DMS79 (cell line): ENCODE measurements around the gene USP7.
A peak's percentile ranks its signal among the peaks of the same experiment; 100 is the strongest.
"Not testable (repeated sequence)": the region's sequence is repeated elsewhere in the genome, so short reads cannot be mapped to it uniquely, and the experiment has no call there.

Source experiments
- DNase-seq: peaks from one replicate; lab custom pipeline; 2025; lab: John Stamatoyannopoulos, UW

Gene USP7

DNA sequence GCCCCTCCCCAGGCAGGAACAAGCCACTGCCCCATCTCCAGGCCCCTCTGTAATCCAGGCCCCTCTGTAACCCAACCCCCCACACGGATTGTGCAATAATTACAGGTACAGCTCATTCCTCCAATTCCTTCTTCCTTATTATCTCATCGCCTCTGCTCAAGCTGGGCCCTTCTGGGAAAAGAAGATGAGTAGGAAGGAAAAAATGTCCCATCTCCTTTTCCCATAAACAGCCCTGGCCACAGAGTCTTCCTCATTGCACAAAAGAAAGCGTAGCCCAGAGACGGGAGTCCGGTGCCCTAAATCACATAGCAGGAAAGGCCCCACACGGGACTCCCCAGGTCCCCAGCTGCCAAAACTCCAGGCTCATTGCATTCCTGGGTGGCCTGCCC lies 85.2 kb downstream of the USP7 start:
- no peak for DNase-seq

DNA sequence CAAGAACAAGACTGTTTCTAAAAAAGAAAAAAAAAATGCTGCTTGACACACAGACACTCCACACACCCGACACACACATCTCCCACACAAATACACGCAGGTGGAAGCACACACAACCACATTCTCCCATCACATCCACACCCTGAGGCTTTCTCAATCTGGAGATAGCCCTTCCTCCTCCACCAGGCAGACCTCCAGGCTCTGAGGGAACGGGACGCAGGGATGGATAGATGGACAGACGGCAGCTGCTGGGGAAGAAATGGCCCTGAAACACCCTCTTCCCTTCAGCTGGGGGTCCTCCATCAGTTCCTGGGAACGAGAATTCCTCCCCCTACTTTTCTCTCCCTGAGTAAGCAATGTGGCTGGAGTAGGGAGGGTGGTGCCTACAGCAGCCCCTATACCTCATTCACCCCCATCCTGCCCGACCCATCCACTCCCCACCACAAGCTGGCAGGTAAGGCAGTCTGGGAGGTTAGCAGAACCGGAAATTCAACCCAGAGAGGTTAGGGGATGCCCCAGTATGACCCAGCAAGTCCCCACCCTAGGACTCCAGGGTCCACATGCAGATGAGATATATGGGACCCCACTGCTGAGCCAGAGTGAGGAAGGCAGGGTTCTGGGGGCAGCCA lies 85.7 kb downstream of the USP7 start:
- no peak for DNase-seq

DNA sequence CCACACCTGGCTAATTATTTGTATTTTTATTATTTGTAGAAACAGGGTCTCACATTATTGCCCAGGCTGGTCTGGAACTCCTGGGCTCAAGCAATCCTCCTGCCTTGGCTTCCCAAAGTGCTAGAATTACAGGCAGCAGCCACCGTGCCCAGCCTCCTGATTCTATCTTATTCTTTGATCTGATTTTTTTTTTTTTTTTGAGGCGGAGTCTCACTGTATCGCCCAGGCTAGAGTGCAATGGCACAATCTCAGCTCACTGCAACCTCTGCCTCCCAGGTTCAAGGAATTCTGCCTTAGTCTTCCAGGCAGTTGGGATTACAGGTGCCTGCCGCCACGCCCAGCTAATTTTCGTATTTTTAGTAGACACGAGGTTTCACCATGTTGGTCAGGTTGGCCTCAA lies 88.4 kb downstream of the USP7 start:
- not testable (repeated sequence) for DNase-seq

DNA sequence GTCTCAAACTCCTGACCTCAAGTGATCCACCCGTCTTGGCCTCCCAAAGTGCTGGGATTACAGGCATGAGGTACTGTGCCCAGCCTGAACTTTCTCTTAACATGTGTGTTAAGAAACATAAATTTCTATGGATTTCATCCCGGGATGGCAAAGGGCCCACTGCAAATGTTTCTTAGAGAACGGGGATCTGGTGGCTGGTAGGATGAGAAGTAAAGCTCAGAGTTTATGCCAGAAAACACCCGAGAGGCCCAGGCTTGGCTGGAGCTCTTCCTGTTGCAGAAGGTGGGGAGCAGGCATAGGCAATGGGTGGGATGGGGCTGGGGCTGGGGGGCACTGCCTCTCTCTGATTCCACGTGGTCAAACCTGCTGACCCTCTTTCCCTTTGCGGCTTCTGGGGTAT lies 89.3 kb downstream of the USP7 start:
- DNase-seq, result no peak

DNA sequence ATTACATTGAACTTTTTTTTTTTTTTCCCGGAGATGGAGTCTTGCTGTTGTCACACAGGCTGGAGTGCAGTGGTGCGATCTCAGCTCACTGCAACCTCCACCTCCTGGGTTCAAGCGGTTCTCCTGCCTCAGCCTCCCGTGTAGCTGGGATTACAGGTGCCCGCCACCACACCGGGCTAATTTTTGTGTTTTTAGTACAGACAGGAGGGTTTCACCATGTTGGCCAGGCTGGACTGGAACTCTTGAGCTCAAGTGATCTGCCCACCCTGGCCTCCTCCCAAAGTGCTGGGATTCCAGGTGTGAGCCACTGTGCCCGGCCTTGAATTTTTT lies 89.9 kb downstream of the USP7 start:
- not testable (repeated sequence) for DNase-seq

DNA sequence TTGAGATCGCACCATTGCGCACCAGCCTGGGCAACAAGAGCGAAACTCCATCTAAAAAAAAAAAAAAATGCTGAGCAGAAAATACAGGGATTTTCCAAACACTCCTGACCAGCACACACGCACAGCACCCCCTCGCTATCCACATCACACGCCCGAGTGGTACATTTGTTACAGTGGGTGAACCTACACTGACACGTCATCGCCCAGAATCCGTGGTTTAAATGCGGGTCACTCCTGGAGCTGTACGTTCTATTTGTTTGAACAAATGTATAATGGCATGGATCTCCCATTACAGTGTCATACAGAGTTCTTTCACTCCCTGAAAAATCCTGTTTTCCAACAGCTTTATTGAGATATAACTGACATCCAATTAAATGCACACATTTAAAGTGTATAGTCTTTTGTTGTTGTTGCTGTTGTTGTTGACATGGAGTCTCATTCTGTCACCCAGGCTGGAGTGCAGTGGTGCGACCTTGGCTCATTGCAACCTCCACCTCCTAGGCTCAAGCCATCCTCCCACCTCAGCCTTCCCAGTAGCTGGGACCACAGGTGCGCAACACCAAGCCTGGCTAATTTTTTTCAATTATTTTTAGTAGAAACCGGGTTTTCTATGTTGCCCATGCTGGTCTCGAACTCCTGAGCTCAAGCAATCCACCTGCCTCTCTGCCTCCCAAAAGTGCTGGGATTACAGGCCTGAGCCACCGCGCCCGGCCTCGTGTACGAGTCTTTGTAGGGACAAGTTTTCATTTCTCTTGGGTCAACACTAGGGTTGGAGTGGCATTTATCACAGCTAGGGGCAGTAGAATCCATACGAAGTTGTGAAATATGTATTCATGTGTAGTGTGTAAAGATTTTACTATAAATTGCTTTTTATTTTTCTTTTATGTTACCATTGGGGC lies 90.5 kb downstream of the USP7 start:
- DNase-seq, result no peak

DNA sequence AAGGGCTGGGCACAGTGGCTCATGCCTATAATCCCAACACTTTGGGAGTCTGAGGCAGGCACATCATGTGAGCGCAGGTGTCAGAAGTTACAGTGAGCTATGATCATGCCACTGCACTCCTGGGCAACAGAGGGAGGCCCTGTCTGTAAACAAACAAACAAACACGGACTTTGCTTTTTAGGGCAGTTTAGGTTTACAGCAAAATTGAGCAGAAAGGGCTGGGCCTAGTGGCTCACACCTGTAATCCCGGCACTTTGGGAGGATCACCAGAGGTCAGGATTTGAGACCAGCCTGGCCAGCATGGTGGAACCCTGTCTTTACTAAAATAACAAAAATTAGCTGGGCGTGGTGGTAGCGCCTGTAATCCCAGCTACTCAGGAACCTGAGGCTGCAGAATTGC lies 91.6 kb downstream of the USP7 start:
- no peak for DNase-seq

DNA sequence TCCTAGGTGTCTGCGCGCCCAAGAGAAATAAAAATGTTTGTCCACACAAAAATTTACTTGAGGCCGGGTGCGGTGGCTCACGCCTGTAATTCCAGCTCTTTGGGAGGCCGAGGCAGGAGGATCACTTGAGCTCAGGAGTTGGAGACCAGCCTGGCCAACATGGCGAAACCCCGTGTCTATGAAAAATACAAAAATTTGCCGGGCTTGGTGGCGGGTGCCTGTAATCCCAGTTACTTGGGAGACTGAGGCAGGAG lies 93.8 kb downstream of the USP7 start:
- not testable (repeated sequence) for DNase-seq

DNA sequence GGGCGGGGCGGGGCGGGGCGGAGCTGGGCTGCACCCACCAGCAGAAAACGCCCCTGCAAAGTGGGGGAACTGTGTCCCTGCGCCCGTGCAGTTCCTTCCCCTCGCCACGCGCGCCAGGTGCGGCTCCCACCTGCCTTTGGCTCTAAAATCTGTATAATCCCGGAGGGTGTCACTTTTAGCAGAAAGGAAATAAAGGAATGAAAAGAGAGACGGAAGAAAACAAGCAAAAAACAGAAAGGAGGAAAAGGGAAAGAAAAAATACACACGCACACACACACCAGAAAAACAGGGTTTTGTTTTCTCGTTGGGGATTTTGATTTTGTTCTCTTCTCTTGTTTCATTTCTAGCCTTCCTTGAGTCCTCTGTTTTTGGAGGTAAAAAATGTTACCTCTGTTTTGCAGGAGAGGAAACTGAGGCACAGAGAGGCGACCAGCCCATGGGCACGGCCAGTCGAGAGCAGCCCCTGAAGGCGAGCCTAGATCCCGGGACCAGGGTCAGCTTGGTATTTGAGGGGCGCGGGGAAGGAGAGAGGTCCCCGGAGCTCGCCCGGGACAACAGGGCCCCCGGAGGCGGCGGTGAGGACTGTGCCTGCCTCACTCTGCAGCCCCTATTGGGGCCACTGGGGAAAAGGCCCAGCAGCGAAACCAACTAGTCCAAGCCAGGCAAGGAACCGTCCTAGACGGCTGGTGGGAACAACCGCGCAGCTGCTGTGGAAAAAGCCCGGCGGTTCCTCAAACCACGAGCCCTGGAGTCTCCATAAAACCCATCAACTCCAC lies 94.3 kb downstream of the USP7 start:
- no peak for DNase-seq

DNA sequence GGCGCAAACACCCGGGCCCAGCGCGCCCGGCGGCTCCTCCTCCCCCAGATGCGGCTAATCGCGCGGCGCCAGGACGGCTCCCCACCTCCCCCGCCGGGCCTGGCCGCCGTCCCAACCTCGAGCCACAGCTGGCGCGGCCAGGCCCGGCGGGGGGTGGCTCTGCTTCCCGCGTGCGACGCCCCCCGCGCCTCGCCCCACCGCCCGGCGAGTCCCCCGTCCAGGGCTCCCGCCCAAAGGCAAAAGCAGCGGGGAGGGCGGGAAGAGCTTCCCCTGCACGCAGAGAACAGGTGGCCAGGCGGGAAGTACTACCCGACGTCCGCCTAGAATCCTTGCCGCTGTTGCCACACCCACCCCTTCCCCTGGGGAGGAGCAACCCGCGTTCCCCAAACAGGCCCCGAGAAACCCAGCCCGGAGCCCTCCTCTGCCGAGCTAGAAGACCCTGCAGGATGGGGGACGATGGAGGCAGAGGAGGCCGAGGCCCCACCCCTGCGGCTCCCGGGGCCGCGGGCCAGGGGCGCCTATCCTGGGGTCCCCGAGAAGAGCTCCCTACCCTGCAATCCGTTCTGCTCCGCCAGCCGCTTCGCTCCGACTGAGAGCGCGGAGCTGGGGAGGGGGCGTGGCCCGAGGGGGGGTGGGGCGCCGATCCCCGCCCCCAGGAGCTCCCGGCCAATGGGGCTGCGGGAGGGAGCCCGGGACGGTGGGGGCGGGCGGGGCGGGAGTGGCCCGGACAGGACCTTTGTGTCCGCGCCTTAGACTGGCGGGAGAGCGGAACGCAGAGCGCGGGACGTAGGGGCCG lies 95.1 kb downstream of the USP7 start, which contains the start of gene CARHSP1:
Gene CARHSP1 (minus strand): TSS at position 591 of the 796 bp plus-strand sequence. CDS start 9,678 bp downstream, outside the sequence.
- DNase-seq, result peak; percentile 87

DNA sequence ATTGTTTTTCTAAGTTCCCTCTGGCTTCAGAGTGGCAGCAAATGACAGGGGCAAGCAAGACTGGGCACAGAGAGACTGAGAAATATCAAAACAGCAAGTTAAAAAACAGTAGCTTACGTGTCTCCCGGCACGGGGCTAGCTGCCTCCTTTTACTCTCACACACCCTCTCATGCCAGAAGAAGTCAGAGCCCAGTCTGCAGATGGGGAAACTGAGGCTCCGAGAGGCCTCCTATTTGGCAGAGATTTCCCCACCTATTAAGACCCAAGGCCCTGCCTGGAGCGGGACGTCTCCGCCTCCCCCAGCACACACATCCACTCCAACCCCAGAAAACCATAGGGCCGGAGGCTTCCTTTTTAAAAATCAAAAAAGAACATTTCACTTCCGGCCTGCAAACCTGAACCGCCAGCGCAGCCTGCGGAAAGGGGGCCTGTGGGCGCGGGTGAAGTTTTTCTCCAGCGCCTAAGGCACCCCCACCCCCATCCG lies 95.7 kb downstream of the USP7 start:
- no peak for DNase-seq

DNA sequence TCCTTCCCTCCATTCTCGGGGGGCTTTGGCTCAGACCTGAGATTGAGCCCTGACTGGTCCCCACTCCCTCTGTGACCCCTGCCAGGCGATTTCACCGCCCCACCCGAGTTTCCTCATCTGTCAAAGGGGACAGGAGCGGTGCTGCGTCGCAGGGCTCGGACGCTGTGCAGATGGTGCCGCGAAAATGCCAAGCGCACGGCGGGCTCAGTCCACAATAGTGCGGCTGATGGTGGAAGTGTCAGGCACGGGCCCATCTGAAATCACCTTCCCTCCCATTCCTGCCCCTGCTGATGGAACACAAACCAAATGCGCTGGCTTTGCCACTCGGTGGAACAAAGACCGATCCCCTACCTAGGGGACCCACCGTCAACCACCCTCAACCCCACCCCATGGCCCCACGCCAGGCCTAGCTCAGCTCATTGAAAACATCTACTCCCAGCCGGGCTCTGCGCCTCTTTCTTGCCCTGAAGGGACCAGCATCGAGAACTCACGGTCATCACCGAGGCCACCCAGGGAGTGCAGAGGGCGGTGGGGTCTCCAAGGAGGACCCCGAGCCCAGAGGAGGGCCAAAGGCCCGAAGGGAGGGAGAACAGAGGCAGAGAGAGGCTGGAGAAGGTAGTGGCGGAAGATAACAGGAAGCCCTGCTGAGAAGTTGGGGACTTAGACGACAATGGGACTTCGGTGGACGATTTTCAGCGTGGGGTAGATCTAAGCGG lies 96.3 kb downstream of the USP7 start:
- DNase-seq, result no peak

DNA sequence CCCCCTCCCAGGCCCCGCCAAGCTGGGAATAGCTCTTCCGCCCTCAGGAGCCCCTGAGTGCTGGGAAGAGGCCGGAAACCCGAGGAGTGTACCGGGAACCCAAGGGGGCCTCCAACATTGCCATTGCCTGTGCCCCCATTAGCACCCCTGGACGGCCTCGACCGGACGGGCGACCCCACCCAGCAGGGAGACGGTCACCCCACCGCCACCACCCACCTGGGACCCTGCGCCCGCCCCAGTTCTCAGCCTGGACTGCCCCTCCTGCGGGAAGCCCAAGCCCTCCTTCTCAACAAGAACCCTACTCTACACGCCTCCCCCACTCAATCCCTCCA lies 96.9 kb downstream of the USP7 start:
- DNase-seq, result no peak

DNA sequence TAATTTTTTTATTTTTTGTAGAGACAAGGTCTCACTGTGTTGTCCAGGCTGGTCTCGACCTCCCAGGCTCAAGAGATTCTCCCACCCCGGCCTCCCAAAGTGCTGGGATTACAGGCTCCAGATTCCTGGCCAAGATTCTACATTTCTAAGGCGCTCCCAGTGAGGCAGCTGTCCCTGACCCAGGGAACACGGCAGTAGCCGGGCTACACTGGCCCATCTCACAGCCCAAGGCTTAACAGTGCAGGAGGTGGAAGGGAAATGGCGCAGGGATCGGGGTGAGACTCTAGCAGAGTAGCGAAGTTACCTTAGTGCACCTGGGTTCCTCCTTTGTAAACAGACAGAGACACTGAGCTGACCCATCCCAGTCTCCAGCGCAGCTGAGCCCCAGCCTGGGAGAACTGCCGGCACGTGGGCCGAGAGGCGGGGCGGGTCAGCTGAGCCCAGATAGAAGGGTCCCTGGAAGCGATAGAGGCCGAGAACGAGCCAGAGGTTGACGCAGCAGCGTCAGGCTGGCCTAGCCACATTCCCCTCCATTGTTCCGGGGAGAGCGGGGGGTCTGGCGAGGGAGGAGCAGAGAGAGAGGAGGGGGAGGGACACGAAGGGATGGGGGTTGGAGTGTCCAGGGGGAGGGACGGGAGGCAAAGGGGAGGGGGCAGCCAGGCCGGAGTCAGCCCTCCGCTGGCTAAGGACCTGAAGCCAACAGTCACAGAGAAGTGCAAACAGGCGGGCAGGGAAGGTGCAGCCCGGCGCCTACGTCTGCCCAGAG lies 97.4 kb downstream of the USP7 start:
- DNase-seq, result peak; percentile 18

DNA sequence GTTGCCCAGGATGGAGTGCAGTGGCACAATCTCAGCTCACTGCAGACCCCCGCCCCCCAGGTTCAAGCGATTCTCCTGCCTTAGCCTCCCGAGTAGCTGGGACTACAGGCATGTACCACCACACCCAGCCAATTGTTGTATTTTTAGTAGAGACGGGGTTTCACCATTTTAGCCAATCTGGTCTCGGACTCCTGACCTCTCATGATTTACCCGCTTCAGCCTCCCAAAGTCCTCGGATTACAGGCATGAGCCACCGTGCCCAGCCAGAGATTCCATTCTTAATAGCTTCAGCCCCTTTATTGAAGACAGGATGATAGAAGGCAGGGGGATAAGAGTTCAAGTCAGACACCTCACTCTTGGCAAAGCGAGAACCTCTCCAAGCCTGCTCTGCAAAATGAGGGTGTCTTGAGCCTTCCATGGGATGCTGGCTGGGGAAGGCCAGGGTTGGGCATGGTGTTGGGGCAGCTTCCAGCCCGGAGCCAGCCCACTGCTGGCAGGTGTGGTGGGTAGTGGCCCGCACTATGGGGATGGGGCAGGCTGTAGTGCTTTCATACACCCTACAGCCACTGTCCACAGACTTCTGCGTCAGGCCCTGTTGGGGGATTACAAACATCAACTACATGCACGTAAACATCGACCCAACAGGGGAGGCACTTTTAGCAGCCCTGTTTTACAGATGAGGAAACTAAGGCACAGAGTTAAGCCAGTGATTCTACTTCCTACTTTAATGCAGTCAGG lies 98.4 kb downstream of the USP7 start:
- no peak for DNase-seq

DNA sequence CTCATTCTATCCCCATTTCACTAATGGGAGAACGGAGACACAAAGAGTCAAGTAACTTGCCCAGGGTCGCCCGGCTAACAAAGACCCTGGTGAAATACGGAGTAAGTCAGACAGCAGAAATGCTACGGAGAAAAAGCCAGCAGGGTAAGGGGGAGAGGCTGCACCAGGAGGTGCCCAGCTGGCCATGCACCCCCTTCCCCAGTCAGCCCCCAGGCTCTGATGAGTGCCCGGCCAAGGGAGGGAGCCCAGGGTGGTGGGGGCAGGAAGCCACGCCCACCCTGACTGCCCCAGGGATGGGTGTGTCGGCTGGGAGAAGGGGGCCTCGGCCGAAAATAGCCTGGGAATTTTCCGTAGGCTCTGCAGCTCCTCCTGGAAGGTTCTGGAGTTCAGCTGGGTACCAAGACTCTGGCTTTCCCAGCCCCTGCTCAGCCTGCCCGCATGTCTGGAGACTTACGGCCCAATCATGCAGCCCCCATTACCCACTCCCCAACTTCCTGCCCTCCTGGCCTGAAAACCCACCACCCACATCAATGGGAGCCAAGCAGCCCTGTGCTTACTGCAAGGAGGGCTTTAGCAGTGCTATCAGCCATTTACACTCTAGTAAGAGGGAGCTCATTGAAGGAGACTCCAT lies 99.1 kb downstream of the USP7 start:
- no peak for DNase-seq

DNA sequence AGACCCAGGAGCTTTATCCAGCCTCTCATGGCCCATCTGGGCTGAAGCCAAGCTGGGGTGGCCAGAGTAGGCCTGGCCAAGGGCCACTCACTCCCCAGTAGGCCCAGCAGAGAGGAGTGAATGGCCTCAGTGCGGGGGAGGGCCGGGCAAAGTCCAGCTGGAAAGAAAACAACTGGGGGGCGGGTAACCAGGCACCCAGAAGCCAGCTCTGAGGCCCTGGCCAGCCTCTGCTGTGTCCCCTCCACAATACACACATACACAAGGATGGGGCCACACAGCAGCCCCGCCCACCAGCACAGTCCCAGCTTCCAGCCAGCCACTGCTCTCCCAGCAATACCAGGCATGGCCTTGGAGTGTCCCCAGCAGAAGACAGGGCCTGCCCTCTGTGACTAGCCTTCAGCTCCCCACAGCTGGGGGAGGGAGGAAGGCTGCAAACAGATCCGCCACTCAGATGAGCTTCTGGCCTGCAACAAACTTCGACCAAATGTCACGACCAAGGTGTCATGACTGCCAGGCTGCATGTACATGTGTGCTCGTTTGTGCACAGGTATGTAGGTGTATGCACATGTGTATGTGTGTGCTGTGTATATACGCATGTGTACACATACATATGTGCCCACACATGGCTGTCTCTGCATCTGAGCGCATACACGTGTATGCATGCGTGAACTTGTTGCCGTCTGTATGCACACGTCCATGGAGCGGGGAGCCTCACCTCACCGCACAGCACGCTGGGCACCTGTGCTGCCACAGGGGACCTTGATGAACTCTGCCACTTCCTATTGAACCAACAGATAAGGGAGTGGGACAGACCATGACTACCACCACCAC lies 99.9 kb downstream of the USP7 start:
- DNase-seq, result no peak

DNA sequence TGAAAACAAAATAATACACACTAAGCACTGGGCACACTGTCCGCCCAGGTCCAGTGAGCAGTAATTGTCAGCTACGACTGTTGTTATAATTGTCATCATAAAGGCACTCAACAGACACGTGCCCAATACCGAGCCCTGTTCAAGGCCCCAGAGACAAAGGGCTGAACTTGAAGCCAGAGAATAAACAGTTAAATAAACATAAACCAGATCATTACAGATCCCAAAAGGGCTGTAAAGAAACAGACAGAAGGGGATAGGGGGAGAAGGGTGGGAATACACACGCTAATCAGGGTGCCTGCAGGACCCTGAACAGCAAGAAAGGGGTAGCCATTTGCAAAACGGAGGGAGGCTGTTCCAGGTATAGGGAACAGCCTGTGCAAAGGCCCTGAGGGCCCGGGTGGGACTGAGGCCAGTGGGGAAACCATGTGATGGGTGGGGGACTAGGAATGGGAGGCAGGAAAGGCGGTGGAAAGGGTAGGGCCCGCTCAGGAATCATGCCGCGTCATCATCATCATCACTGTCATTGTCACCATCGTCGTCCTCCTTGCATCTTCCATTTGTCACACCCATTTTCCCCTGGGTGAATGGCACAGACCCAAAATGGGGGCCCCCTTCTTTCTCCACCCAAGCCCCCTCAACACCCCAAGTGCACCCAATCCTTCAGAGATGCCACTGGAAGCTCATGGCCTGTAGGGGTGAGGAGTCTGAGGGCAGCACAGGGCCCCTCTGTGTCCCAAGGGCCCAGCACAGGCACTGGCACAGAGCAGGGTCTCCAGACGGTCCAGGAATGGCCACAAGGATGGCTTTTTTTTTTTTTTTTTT lies 101.2 kb downstream of the USP7 start:
- DNase-seq, result no peak
